ENCODE data around the gene DEPDC1B. TPM values are rescaled to one million over a fixed set of nuclear protein-coding genes. Genes with fewer than 3 reads are reported as not detected.
"Not testable (repeated sequence)": the region's sequence is repeated elsewhere in the genome, so short reads cannot be mapped to it uniquely, and the experiment has no call there.

The DEPDC1B gene
- total RNA-seq, 2 donors from 2014 or later = 0.32 to 1.8 TPM

GRCh38 chr5:60738933-60739332 lies 39.0 kb upstream of the DEPDC1B start:
- H3K9me3 ChIP-seq = no peaks in the 10 kb centered on the region
- no peak for DNase-seq (ENCODE audit: low spot score)
- H3K4me3 ChIP-seq = no peak overlapping the region
- intact Hi-C loops (cut with DNase I) = no loop called here
- H3K36me3 ChIP-seq = no peaks in the 10 kb centered on the region
- WGBS = 71% methylated on average over 3 of the region's 3 CpGs
- H3K27me3 ChIP-seq (replicated peaks; ENCODE audit: insufficient read depth) = no peaks in the 10 kb centered on the region
- H3K4me1 ChIP-seq (replicated peaks) = no peaks in the 10 kb centered on the region
- H3K27ac ChIP-seq = no peak overlapping the region
- TF ChIP-seq POLR2A (IDR thresholded peaks at IDR 0.05) = no peak
- no peak for TF ChIP-seq POLR2AphosphoS5 (IDR thresholded peaks at IDR 0.05)
- TF ChIP-seq CTCF (IDR thresholded peaks at IDR 0.05) = no peak

- Histone ChIP-seq H3K9me3 (no peaks in the 10 kb centered on the region), H3K36me3 (no peaks in the 10 kb centered on the region), H3K4me3 (no peak overlapping the region), H3K27ac (no peak overlapping the region), H3K4me1 (replicated peaks) (no peaks in the 10 kb centered on the region), H3K27me3 (replicated peaks; ENCODE audit: insufficient read depth) (no peaks in the 10 kb centered on the region)
- intact Hi-C loops (cut with DNase I) = no loop called here
- DNase-seq (ENCODE audit: low spot score) = no peak
- no peak for TF ChIP-seq CTCF (IDR thresholded peaks at IDR 0.05)
- no peak for TF ChIP-seq POLR2A (IDR thresholded peaks at IDR 0.05)
- TF ChIP-seq POLR2AphosphoS5 (IDR thresholded peaks at IDR 0.05) = no peak
- 90% methylated on average over 4 of the region's 4 CpGs for WGBS
Measured at GRCh38 chr5:60738461-60738860, 38.5 kb upstream of the DEPDC1B start.

- H3K4me1 ChIP-seq (replicated peaks); DNase-seq (ENCODE audit: low spot score); H3K9me3 ChIP-seq; H3K27ac ChIP-seq; H3K4me3 ChIP-seq; intact Hi-C loops (cut with DNase I); H3K36me3 ChIP-seq; H3K27me3 ChIP-seq (replicated peaks; ENCODE audit: insufficient read depth): not testable (repeated sequence)
Measured at GRCh38 chr5:60730858-60731257, 30.9 kb upstream of the DEPDC1B start.

- Histone ChIP-seq H3K36me3 (no peaks in the 10 kb centered on the region), H3K9me3 (no peaks in the 10 kb centered on the region), H3K4me3 (no peak overlapping the region), H3K4me1 (replicated peaks) (no peaks in the 10 kb centered on the region), H3K27ac (no peak overlapping the region), H3K27me3 (replicated peaks; ENCODE audit: insufficient read depth) (no peaks in the 10 kb centered on the region)
- no peak for DNase-seq (ENCODE audit: low spot score)
- TF ChIP-seq CTCF (IDR thresholded peaks at IDR 0.05) = no peak
- no peak for TF ChIP-seq POLR2AphosphoS5 (IDR thresholded peaks at IDR 0.05)
- no peak for TF ChIP-seq POLR2A (IDR thresholded peaks at IDR 0.05)
- WGBS = 89% methylated on average over 1 of the region's 1 CpG
- intact Hi-C loops (cut with DNase I) = no loop called here
Measured at GRCh38 chr5:60727033-60727679, 27.2 kb upstream of the DEPDC1B start.

- no peak overlapping the region for H3K4me3 ChIP-seq
- H3K9me3 ChIP-seq = no peaks in the 10 kb centered on the region
- intact Hi-C loops (cut with DNase I) = no loop called here
- WGBS = 67% methylated on average over 2 of the region's 2 CpGs
- no peak for TF ChIP-seq CTCF (IDR thresholded peaks at IDR 0.05)
- TF ChIP-seq POLR2AphosphoS5 (IDR thresholded peaks at IDR 0.05) = no peak
- TF ChIP-seq POLR2A (IDR thresholded peaks at IDR 0.05) = no peak
- no peak overlapping the region for H3K27ac ChIP-seq
- no peak for DNase-seq (ENCODE audit: low spot score)
- no peaks in the 10 kb centered on the region for H3K4me1 ChIP-seq (replicated peaks)
- no peaks in the 10 kb centered on the region for H3K36me3 ChIP-seq
- H3K27me3 ChIP-seq (replicated peaks; ENCODE audit: insufficient read depth) = no peaks in the 10 kb centered on the region
Measured at GRCh38 chr5:60724126-60724525, 24.2 kb upstream of the DEPDC1B start.
